G401 (cell line): ENCODE results near the gene DPYSL3. TPM values are rescaled to one million over a fixed set of nuclear protein-coding genes. Genes with fewer than 3 reads are reported as not detected.
"Not testable (repeated sequence)": the region's sequence is repeated elsewhere in the genome, so short reads cannot be mapped to it uniquely, and the experiment has no call there.

ENCODE experiments used
- DNase-seq: peaks from one replicate; pipeline ENCODE4 v3.0.0-alpha.2; 2015; ENCODE audit warnings: low spot score
- in situ Hi-C: cut with HindIII; loops from 2 replicates; pipeline ENCODE4 v1.10.0; 2016; ENCODE audit warnings: low sequenced_read_pairs, mixed read lengths
- total RNA-seq: library from RNA; depleted of rRNA; stranded (reverse); fragments of >200 nt; shearing (Covaris generic); gene quantifications from 2 replicates; pipeline ENCODE4 v1.2.3, GENCODE V29; 2014; rRNA removed

Gene DPYSL3
- 0.58 TPM in 1 of 2 replicates, not detected in the other for total RNA-seq

GRCh38 chr5:147509710-147510651 lies at the start of gene DPYSL3:
Gene DPYSL3, minus strand, starts transcription at chr5:147510068. Its CDS starts 210 bp downstream, at chr5:147509858.
- in situ Hi-C loops = no loop called here
- DNase-seq = peak; percentile 1

GRCh38 chr5:147558826-147559225 lies 49.0 kb upstream of the DPYSL3 start:
- in situ Hi-C loops = no loop called here
- peak; percentile 8 for DNase-seq

GRCh38 chr5:147557876-147558745 lies 48.2 kb upstream of the DPYSL3 start:
- no peak for DNase-seq
- in situ Hi-C loops = no loop called here

- in situ Hi-C loops = no loop called here
Observed at GRCh38 chr5:147555176-147555575, 45.3 kb upstream of the DPYSL3 start.

DNA sequence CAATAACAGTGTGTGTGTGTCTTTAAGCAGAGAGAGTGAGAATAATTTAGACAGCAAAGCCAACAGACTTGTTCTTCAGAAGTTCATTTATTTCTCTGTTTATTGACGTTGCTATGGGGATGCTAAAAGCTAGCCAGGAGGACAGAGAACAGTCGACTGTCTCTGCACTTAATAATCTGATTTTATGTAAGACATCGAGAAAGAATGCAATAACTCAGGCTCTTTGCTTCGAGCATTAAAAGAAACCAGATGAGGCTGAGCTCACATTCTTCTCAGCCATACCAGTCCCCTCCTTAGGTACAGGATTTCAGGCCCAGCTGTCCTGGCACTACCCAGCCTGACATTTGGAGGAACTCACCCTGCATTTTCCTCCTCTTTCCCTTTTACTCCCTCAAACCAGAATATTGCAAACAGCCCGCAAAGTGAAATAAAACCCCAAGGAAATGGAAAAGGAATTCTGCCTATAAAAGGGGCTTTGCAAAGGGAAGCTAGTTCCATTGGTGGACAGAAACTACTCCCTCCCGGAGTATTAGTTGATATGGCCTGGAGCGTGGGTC lies 44.5 kb upstream of the DPYSL3 start:
- in situ Hi-C loops = no loop called here
- peak; percentile 9 for DNase-seq

More at GRCh38 chr5:147555176-147555575, 45.3 kb upstream of the DPYSL3 start:
- DNase-seq = no peak

- DNase-seq, in situ Hi-C loops: not testable (repeated sequence)
Observed at GRCh38 chr5:147553817-147554216, 43.9 kb upstream of the DPYSL3 start.

GRCh38 chr5:147552897-147553296 lies 43.0 kb upstream of the DPYSL3 start:
- in situ Hi-C loops = no loop called here
- DNase-seq = no peak

- in situ Hi-C loops = no loop called here
- DNase-seq = no peak
Observed at GRCh38 chr5:147551677-147552076, 41.8 kb upstream of the DPYSL3 start.

DNA sequence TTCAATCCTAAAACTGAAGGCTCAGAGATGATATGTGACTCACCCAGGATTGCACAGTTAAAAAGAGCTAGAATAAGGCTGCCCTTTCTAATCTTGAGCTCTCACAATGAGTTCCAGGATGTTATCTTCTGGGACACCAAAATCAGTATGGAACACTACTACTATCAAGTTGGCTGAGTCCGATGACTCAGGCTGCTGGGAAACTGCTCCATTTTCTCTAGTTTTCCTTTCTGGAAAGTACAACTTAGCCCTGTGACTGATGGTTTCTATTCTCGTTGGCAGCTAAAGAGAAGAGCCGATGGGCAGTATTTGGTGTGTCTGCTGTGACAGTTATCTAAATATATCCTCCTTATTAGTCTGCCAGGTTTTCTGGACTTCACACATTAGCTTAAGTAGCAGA lies 37.9 kb upstream of the DPYSL3 start:
- no peak for DNase-seq
- in situ Hi-C loops = no loop called here

DNA sequence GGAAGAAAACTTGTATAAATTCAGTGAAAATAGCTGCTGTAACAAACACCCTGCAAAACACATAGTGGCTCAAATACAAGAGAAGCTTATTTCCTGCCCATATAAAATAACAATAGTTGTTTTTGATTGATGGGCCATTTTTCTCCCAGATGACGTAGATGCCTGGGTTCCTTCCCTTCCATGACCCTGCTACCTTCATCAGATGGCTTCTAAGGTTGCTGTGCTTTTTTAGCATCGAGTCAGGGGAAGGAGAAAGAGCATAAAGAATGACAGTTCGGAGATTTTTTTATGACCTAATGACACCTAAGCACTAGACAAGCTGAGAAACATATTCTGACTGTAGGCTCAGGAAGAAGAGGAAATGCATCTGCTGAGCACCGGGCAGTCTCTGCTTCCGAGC lies 34.7 kb upstream of the DPYSL3 start:
- no peak for DNase-seq
- in situ Hi-C loops = no loop called here

DNA sequence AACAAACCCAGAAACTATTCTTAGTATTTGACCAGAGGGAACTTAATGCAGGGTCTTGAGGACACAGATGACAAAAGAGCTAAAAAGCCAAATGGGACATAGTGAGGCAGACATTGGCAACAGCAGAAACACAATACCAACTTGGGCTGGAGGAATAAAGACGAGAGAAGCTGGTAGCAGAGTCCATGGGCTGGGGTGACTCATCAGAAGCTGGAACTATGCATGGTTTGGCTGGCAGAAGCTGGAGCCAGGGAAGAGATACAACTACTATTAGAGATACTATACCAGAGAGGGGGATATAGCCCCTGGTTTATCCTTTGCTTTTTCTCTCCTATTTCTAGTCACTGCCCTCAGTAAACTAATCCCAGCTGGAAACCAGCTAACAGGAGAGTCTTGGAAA lies 29.2 kb upstream of the DPYSL3 start:
- in situ Hi-C loops = no loop called here

DNA sequence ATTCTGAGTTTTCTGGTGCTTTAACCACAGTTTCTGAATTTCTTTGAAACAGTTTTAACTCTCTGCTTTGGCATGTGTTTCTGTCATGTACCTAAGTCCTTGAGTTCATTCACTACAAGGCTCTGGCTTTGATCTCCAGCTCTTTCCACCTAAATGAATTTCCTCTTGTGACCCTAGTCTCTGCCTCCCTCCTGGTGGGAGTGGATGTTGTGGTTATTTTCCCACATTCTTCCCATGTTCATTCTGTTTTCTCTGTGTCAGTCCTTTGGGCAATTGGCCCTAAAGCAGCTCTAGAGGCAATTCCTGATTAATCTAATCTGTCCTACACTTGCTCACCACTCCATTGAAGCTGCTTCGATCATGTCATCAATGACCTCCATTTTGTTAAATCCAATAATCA lies 28.4 kb upstream of the DPYSL3 start:
- no peak for DNase-seq
- in situ Hi-C loops = no loop called here

More for the DNA sequence above, 29.2 kb upstream of the DPYSL3 start:
- no peak for DNase-seq

GRCh38 chr5:147534172-147534951 lies 24.5 kb upstream of the DPYSL3 start:
- DNase-seq = no peak
- in situ Hi-C loops = no loop called here

- no peak for DNase-seq
- in situ Hi-C loops = no loop called here
Observed at GRCh38 chr5:147532156-147532555, 22.3 kb upstream of the DPYSL3 start.

DNA sequence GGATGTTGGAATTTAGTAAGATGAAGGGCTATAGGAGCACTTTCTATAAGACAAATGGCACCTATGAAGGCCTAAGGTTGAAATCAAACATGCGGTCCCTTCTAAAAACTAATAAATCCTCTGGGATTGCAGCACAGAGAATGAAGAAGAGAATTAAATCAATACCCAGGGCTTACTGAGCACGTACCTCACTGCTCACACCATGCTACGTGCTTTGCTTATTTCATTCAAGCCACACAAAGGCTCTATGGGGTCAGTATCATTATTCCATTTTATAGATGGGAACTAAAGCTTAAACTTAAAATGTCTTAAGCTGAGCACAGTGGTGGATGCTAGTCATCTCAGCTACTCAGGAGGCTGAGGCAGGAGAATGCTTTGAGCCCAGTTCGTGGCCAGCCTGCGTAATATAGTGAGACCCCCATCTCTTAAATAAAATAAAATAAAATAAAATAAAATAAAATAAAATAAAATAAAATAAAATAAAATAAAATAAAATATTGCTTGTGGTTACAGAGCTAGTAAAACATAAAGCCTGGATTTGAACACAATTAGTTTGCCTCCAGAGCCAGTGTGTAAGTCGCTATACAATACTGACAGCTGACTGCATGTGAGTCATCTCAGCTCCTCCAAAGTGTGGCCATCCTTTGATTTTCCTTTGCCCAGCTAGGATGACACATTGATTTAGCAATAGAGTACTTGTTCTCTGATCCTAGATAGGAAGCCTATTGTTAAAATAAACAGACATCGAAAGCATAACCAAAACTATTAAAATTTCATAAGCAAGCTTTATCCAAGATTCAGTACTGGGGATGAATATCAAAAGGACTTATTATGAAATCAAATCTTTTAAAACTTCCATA lies 20.9 kb upstream of the DPYSL3 start:
- no peak for DNase-seq
- in situ Hi-C loops = no loop called here

DNA sequence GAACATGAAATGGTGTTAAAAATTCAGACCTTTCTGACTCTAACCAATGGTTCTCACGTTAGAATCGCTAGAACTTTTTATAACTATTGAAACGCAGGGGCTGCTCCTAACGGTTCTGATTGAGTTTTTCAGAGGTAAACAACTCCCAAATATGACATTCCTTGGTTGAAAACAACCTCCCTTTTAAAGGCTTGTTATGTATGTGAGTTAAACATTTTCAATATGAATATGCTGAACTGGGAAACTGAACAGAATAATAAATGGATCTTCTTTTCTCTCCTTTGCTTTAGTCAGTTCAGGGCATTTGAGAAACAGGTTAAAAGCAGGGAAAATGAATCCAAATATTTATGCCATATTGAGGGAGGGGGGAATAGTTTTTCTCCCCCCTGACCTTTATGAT lies 13.2 kb upstream of the DPYSL3 start:
- in situ Hi-C loops = no loop called here
- no peak for DNase-seq

GRCh38 chr5:147522435-147522834 lies 12.6 kb upstream of the DPYSL3 start:
- in situ Hi-C loops = no loop called here
- no peak for DNase-seq

GRCh38 chr5:147520450-147520849 lies 10.6 kb upstream of the DPYSL3 start:
- in situ Hi-C loops = no loop called here

More at GRCh38 chr5:147520450-147520849, 10.6 kb upstream of the DPYSL3 start:
- no peak for DNase-seq
